RPMI7951 (cell line): ENCODE results near the gene MN1. TPM values are rescaled to one million over a fixed set of nuclear protein-coding genes. Genes with fewer than 3 reads are reported as not detected.
"Not testable (repeated sequence)": the region's sequence is repeated elsewhere in the genome, so short reads cannot be mapped to it uniquely, and the experiment has no call there.

Source experiments
- DNase-seq: peaks from one replicate; pipeline ENCODE4 v3.0.0-alpha.2; 2012; ENCODE audit warnings: low read depth
- total RNA-seq: library from RNA; depleted of rRNA; stranded (reverse); fragments of >200 nt; shearing (Covaris generic); gene quantifications from 2 replicates; pipeline ENCODE4 v1.2.3, GENCODE V29; 2014

MN1 gene
- total RNA-seq, 1 experiment from 2014 or later, result 1.7 TPM

DNA sequence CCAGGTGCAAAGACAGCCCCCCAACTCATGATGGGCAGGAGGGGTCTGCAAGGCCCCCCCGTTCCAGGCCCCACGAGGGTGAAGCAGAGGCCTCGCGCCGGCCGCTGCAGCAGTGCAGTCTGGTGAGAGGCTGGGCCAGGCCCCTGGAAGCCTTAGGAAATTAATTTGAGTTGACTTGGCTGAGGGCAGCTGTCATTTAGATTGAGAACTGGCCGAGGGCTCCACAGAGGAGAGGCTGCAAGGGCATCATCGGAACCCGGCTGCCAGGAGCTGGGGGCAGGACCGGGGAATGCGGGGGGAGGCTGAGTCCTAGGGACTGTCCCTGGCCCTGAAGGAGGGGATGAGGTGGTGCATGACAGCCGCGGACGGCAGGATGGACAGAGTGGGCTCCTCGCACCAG is 39.9 kb downstream of the MN1 start:
- DNase-seq, result no peak

DNA sequence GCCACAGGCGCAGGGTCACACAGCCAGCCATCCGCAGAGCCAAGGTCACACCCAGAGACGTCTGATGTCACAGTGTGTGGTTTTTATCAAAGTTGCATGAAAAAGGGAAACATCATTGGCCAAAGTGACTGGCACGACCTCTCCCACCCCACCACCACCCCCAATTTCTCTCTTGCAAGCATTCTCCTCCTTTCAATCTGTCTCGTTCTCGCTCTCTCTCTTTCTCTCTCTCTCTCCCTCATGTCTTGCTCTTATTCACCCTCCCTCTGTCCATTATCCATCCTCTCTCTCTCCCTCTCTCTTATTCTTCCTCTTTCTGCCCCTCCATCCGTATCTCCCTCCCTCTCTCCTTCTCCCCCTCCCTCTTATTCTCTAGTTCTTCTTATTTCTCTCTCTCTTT is 40.6 kb downstream of the MN1 start:
- no peak for DNase-seq

DNA sequence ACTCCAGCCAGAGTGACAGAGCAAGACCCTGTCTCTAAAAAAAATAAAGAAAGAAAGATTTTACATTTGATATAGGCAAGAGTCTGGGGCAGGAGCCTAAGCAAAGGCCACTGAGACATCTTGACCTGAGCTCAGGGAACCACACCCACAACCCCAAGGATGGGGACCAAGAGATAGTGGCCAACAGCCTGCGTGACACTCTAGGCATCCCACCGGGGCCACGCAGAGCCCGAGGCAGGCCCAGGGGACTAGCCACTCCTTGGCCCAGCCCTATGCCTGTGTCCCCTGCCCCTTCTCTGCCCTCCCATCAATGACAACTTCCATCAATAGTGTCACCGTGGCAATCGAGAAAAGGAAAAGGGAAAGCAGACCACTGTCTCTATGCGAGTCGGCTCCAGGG is 41.1 kb downstream of the MN1 start:
- no peak for DNase-seq

DNA sequence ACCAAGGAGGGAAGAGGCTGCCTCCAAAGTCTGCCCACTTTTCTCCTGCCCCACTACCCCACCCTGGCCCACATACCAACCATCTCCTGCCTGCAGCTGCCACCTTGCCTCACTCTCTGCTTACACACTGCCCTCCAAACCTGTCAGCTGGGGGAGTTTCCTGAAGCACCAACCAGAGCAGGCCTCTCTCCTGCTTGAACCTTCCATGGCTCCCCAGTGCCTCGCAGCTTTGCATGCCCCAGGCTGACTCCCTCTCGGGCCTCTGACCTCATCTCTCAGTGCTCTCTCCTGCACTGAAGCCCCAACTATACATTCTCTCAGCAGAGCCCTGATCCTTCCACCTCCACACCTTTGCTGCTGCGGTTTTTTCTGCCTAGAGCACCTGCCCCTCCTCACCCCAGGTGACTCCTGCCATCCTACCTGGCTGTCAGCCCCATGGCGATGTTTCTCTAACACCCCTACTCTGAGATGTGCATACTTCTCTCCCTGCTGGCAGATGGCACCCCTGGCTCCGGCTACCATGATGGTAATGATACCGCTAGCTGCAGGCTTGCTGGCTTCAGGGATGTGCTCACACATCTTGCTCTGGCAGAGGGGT is 43.5 kb downstream of the MN1 start:
- DNase-seq, result no peak

DNA sequence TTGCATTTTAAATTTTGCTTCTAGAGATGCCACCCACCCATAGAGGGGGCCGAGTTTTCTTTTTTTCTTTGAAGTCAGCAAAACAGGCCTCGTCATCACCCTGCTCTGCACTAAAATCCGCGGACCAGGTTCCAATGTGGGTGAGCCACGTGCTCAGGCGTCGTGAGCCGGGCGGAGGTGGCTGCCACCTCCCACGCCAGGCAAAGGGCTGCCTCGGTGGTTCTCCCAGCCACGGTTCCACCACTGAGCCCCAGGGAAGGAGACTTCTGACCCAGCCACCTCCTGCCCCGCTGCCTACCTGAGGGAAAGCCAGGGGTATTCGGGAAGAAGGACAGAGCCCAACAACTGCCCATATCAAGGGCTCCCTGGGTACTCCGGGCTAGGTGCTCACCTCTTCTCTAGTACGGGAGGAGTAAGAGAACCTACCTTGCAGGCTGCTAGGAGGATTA is 45.3 kb downstream of the MN1 start:
- DNase-seq, result no peak

DNA sequence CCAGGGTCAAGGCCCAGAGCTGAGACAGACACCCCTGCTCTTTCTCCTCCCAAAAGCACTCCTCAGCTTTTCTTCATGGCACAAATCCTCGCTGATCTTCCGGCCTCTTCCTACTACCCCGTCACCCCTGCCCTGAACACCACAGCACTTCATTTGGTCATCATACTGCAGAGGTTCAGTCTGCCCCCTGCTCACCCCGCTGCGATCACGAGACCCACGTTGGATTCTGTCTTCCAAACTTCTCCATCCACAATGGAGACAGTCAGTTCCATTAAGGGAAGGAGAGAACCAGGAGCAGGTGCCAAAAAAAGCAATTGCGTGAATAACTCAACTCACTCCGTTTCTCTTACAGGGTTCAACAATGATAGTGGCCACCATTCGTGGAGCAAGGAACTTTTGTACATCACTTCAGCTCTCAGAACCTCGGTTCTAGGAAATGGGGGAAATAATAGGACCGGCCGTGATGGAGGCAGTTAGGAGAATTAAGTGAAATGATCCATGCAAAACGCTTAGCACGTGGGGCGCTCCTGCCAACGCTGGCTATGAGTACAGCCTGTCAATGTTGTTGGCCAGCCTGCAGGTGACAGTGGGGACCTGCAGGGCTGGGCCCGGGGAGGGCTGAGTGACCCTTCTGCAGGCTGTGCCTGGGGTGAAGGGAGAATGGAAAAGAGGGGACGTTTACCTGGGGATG is 45.9 kb downstream of the MN1 start:
- no peak for DNase-seq

DNA sequence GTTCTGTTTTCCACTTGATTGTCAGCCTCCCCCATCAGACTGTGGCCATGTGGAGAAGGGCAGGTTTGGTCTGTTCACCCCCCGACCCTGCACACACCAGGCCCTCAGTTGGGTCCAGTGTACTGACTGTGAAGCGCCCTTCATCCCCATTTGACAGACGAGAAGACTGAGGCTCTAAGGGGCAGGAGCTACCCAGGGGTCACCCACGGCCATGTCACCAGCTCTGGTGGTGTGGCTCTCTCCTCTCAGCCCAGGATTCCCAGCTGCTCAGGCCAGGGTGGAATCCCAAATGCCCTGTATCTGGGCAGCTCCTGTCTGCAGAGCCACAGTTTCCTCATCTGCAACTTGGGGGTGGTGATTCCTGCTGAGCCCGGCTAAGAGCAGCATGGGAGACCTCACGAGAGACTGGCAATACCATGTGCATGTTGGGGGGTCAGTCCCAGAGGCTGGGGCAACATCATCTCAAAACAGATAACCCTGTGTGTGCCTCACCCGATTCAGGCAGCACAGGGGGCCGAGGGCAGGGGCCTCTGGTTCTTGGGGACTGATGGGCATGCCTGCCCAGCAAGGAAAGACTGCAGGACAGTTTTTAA is 46.6 kb downstream of the MN1 start:
- no peak for DNase-seq

DNA sequence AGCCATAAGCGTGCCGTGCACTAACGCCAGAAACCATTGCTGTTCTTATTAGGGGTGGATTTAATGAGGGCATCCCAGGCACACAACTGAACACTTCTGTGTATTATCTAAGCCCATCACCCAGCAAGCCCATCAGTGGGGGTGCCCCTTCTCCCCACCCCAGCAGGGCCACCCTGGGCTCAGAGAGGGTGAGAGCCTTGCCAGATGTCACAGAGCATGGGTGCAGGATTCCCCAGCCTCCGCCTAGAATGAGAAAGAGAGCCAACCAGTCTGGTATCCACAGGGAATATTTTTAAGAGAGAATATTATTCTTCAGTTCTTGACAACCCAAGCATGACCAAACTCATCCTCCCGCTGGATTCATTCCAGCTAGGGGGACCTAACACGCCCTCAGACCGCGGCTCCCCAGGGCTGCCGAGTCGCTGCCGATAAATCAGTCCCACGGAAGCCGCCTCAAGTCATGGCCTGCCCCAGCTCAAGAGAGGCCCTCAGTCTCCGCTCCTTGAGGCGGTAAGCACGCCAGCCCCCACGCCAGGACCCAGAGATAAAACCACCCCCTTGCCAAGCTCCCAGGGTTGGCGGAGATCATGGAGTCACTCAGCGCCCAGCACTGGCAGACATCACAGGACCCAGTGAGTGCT is 47.2 kb downstream of the MN1 start:
- peak; percentile 75 for DNase-seq

DNA sequence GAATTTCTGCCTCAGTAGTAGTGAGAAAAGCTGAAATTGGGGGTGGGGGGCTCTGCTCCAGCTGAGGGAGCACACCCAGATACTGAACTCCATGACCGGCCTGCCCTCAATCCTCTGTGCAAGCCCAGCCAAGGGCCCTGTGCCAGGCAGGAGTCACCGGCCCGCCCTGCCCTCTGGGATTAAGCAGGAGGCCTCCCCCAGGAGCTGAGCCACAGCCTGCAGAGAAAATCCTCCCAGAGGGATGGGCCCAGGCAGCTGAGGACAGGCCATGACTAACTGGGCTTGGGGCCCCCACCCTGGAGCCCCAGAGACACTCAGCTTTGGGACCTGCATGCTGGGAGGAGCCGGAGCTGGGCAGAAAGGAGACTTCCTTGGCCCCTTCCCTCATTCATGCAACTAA is 48.8 kb downstream of the MN1 start:
- peak; percentile 81 for DNase-seq

DNA sequence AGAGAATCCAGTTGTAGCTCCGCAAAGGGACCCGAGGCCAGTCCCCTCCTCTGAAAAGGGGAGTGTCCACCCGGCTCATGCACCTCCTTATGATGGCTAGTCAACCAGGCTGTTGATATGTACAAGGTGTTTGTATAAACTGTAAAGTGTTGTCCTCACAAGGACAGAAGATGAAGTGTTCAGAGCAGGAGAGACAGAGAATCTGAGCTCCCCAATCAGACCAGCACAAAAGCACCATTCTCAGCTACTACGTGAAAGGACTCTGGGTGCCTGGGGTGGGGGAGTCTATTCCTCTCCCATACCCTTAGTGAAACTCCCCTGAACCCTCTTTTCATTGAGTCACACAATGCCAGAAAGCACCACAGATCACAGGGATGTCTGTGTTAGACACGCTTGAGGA is 49.4 kb downstream of the MN1 start:
- DNase-seq, result no peak

DNA sequence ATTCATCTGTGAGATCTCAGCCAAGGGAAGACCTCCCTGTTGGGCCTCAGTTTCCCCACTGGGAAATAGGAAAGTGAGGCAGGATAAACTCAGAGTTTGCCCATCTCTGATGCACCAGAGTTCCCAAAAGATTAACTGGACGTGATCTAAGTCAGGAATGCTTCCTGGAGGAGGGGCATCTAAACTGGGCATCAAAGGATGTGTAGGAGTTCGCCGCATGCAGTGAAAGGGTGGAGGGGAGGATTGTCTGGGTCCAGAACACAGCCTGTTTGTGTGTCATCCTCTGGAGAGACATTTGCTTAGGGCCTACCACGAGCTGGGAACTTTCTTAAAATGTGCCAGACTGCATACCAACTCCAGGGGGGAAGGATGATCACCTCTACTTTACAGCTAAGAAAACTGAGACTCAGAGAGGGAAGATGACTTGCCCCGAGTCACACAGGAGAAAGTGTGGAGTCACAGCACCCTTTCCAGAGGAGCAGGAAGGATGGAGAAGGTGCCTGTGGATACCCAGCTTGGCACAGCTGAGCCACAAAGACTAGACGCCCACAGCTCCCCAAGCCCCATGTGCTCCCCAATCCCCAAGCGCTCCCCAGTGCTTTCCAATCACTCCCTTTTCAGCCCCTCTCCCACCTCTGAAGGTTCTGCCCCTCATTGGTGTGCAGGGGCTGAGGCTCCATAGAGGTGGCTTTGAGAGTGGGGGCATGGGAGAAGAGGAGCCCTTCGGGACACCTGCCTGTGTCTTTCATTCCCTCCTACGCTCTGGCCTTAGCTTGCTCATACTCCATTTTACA is 50.1 kb downstream of the MN1 start:
- no peak for DNase-seq

DNA sequence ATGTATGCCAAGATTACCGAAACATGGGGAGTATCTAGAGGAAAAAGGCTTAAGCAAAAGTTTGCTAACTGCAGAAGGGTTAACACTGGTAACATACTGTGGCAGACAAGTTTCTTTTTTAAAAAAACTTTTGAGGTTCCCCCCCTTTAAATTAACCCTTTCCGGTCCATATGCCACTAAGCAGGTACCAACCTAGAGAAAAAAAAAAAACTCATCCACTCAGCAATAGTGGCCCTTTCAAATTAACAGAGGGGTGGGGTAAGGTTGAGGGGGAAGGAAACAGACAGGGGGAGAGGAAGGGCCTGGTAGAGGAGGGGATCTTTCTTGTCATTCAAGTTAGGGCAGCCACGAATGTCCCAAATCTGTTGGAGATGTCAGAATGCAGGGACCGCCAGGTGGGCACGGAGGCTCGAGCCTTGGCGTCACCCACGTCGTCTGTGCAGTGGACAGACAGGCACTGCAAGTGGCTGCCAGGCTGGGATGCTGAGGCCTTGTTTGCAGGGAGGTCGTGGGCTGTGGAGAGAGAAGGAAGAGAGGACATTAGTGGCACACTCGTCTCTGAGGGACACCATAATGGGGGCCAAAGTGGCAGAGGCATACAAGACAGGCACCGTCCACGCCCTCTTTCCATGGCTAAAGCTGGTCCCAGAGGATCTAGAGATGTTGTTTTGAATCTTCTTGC is 50.8 kb downstream of the MN1 start:
- DNase-seq, result no peak

DNA sequence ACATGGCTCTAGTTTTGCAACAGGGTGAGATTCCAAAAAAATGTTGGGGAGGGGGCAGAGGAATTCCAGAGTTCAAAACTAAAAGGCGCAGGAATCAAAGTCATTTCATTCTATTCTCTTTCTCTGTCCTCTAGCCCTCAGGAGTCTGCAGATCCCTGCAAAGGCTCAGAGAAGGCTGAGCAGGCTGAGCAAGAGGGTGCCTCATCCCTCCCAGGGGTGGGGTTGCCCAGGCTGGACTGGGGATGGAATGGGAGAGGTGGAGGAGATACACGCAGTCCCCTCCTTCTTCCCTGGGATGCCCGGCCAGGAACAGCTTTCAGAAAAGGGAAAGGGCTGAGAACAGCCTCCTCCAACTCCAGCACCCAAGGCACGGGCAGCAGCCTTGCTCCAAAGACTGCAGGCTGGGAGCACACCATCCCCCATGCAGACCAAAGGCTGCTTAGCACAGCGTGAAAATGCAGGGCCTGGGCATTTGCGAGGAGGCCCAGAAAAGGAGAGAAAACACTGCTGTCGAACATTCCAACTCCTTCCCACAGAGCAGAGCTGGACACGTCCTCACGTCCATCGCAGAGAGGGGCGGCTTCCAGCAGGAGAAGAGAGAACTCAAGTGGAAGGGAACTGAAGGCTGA is 51.8 kb downstream of the MN1 start:
- no peak for DNase-seq

DNA sequence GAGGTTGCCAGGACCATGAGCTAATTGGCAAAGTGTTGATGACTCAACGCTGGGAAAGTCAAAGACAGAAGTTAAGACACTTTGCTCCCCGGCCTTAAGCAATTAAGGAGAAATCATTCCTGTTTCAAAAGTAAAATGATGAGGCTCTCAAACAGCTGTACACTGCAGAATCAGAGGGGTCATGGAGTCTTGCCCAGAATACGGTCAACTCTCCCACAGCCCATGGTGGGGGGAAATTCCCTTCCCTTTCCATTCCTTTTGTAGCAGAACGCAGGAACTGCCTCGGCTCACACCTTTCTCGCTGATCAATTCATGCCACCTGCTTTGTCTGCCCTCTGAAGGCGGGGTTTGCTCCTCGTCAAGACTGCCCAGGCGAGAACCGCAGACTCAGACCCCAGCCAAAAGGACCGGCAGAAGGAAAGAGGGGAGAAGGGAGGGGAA is 52.8 kb downstream of the MN1 start:
- DNase-seq, result peak; percentile 78

DNA sequence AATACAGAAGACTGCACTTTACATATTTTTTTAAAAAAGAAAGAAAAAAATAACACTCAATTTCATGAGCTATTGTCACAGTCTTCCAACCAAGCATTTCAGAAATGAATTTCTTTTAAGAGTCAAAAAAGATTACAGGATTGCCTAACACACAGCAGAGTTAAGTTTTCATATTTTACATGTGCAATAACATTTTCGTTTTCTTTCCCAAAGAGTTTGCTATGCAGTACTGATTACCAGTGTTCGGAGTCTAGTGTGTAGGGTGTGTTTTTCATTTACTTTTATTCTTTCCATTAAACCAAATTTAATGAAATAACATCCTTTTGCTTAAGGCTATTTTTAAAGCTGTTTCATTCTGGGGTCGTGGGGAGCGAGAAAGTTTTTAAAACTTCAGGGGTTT is 53.2 kb downstream of the MN1 start:
- DNase-seq, result no peak

DNA sequence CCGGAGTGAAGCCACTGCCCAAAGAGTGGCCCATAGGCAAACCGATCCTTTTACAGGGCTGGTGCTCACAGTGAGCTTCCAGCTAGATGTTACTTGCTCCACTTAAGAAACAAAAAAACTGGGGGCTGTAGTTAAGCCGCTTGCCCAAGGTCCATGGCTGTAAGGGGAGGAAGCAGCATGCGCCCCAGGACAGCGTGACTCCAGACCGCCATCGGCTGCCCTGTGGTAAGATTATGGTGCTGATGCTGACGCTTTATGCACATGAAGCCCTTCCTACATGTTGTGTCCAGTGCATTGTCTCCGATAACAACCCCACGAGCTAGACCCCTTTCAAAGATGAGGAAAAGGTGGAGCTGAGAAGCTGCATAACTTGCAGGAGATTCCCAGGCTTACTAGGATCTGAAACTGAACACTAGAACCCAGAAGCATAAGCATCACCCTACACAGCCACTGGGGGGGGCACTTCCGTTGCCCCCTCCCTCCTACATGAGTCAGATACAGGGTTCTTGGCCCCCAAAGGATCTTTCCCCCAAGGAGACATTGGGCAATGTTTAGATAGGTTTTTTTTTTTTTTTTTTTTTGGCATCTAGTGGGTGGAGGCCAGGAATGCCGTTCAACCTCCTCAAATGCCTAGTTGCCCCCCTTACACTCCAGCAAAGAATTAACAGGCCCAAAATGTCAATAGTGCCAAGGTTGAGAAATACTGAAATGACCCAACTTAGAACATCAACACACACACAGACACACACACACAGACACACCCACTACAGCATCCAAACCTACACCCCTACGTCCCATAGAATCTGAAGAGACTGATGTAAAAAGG is 53.9 kb downstream of the MN1 start:
- no peak for DNase-seq

DNA sequence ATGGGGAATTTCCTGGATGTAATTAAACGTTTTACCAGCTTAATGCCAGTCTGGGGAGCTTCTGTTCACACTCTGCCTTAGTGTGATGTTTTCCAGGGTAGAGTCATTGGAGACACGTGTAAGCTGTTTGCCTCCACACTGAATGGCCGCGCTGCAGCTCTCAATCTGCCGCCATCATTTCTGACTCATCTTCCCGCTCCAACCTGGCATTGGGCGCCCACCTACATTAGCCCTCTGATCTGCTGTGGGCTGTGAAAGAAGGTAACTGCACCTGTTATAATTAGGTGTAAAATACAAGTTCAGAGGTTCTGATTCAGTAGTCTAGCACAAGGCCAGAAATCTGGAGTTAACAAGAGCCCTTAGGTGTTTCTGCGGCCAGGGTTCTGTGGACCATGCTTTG is 54.6 kb downstream of the MN1 start:
- no peak for DNase-seq

DNA sequence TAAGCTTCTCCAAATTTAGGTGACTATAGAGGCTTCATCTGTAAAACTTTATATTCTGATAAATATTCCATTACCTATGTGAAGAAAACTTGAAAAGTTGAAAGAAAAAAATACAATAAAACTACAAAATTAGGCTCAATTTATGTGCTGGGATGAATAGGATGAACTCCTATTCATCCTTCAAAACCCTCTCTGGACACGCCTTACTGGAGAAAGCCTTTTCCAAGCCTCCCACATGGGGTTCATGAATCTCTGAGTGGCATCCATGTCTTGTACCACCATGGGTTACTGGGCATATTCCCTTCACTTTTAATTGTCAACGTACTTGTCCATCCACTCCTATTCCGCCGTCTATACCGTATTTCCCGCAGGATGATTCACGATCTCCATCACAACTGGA is 55.7 kb downstream of the MN1 start:
- DNase-seq, result no peak

DNA sequence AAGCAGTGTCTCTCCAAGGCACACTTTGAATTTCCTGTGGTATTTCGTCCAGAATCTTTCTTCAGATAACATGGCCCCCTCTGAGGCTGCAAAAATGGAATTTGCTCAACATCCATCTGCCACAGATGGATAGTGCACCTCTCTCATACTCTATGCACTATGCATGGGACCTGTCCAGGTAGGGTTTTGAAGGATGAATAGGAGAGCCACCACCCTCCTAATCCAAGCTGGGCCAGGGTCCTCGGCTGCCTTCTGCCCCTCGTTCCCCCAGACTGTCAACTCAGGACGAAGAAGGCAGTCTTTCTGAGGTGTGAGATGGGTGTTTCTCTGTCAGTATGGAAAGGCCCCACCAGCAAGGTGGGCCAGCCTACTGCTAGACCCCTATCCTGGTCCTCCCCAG is 56.4 kb downstream of the MN1 start:
- no peak for DNase-seq

DNA sequence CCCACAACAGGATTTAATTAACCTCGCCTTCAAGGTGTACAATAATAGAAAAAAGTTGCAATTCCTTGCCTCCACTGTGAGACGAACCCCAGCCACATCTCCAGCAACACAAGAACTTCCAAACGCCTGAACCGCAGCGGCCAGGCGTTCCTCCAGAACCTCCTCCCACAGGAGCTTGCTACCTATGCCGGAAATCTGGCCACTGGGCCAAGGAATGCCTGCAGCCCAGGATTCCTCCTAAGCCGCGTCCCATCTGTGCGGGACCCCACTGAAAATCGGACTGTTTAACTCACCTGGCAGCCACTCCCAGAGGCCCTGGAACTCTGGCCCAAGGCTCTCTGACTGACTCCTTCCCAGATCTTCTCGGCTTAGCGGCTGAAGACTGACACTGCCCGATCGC is 57.5 kb downstream of the MN1 start:
- DNase-seq, result not testable (repeated sequence)
